HEK293 (cell line): ENCODE data around the gene MIEN1.
A peak's percentile ranks its signal among the peaks of the same experiment; 100 is the strongest.

ENCODE experiments used
- GLI4 ChIP-seq: fragments of 450-650 bp; formaldehyde crosslinking; IDR thresholded peaks from 2 replicates; pipeline ENCODE4 v1.5.1; 2016; ENCODE audit warnings: missing biosample characterization, missing genetic modification characterization
- HIC1 ChIP-seq: fragments of 450-650 bp; formaldehyde crosslinking; IDR thresholded peaks from 2 replicates; pipeline ENCODE4 v1.5.1; 2016; ENCODE audit warnings: missing biosample characterization, missing genetic modification characterization
- KLF17 ChIP-seq: fragments of 450-650 bp; formaldehyde crosslinking; IDR thresholded peaks from 2 replicates; pipeline ENCODE4 v1.5.1; 2016; ENCODE audit warnings: missing biosample characterization, missing genetic modification characterization
- MEIS1 ChIP-seq: sonication (generic); formaldehyde crosslinking; IDR thresholded peaks from 2 replicates; pipeline ENCODE4 v1.8.1; 2022; ENCODE audit warnings: missing genetic modification reagents, mild to moderate bottlenecking, borderline replicate concordance
- OSR2 ChIP-seq: fragments of 450-650 bp; formaldehyde crosslinking; IDR thresholded peaks from 2 replicates; pipeline ENCODE4 v1.5.1; 2016; ENCODE audit warnings: missing biosample characterization, missing genetic modification characterization
- PRDM10 ChIP-seq: fragments of 450-650 bp; formaldehyde crosslinking; IDR thresholded peaks from 2 replicates; pipeline ENCODE4 v1.5.1; 2016; ENCODE audit warnings: missing biosample characterization, missing genetic modification characterization
- REST ChIP-seq: fragments of 450-650 bp; formaldehyde crosslinking; IDR thresholded peaks from 2 replicates; pipeline ENCODE4 v1.5.1; 2016; ENCODE audit warnings: missing biosample characterization, missing genetic modification characterization
- SETDB1 ChIP-seq: IDR thresholded peaks from one replicate; pipeline ENCODE4 v1.6.1; 2017; ENCODE audit warnings: mild to moderate bottlenecking, low read length, moderate library complexity, mixed read lengths; ENCODE audit not compliant: insufficient read length
- SP3 ChIP-seq: fragments of 450-650 bp; formaldehyde crosslinking; IDR thresholded peaks from 2 replicates; pipeline ENCODE4 v1.5.1; 2016; ENCODE audit warnings: missing biosample characterization, missing genetic modification characterization
- ZBTB11 ChIP-seq: fragments of 450-650 bp; formaldehyde crosslinking; conservative IDR thresholded peaks from 2 replicates; pipeline ENCODE4 v1.5.1; 2016; ENCODE audit warnings: low read depth, missing biosample characterization, missing genetic modification characterization
- ZBTB17 ChIP-seq: fragments of 450-650 bp; formaldehyde crosslinking; IDR thresholded peaks from 2 replicates; pipeline ENCODE4 v1.5.1; 2016; ENCODE audit warnings: missing biosample characterization, missing genetic modification characterization
- ZBTB21 ChIP-seq: fragments of 450-650 bp; formaldehyde crosslinking; IDR thresholded peaks from 2 replicates; pipeline ENCODE4 v1.5.1; 2017; ENCODE audit warnings: missing biosample characterization, missing genetic modification characterization
- ZBTB26 ChIP-seq: fragments of 450-650 bp; formaldehyde crosslinking; optimal IDR thresholded peaks from 2 replicates; pipeline ENCODE3; 2016; ENCODE audit warnings: missing biosample characterization, mild to moderate bottlenecking, missing genetic modification characterization
- ZBTB7A ChIP-seq: fragments of 450-650 bp; formaldehyde crosslinking; IDR thresholded peaks from 2 replicates; pipeline ENCODE4 v1.5.1; 2016; ENCODE audit warnings: low read depth, missing biosample characterization, missing genetic modification characterization
- ZNF16 ChIP-seq: fragments of 450-650 bp; formaldehyde crosslinking; IDR thresholded peaks from 2 replicates; pipeline ENCODE4 v1.5.1; 2016; ENCODE audit warnings: low read depth, missing biosample characterization, missing genetic modification characterization
- ZNF24 ChIP-seq: fragments of 450-650 bp; formaldehyde crosslinking; IDR thresholded peaks from 2 replicates; pipeline ENCODE4 v1.5.1; 2016; ENCODE audit warnings: missing biosample characterization, missing genetic modification characterization
- ZNF366 ChIP-seq: fragments of 450-650 bp; formaldehyde crosslinking; conservative IDR thresholded peaks from 2 replicates; pipeline ENCODE4 v1.5.1; 2016; ENCODE audit warnings: missing biosample characterization, missing genetic modification characterization
- ZNF514 ChIP-seq: fragments of 450-650 bp; formaldehyde crosslinking; IDR thresholded peaks from 2 replicates; pipeline ENCODE4 v1.5.1; 2016; ENCODE audit warnings: missing biosample characterization, missing genetic modification characterization
- ZNF530 ChIP-seq: fragments of 450-650 bp; formaldehyde crosslinking; IDR thresholded peaks from 2 replicates; pipeline ENCODE4 v1.5.1; 2016; ENCODE audit warnings: low read depth, missing biosample characterization, missing genetic modification characterization
- ZNF548 ChIP-seq: fragments of 450-650 bp; formaldehyde crosslinking; IDR thresholded peaks from 2 replicates; pipeline ENCODE4 v1.5.1; 2016; ENCODE audit warnings: missing biosample characterization, missing genetic modification characterization
- ZNF654 ChIP-seq: fragments of 450-650 bp; formaldehyde crosslinking; IDR thresholded peaks from 2 replicates; pipeline ENCODE4 v1.5.1; 2016; ENCODE audit warnings: low read depth, missing biosample characterization, missing genetic modification characterization
- ZSCAN16 ChIP-seq: fragments of 450-650 bp; formaldehyde crosslinking; IDR thresholded peaks from 2 replicates; pipeline ENCODE4 v1.5.1; 2016; ENCODE audit warnings: missing biosample characterization, missing genetic modification characterization
- ZSCAN4 ChIP-seq: fragments of 450-650 bp; formaldehyde crosslinking; IDR thresholded peaks from 2 replicates; pipeline ENCODE4 v1.5.1; 2017; ENCODE audit warnings: missing biosample characterization, missing genetic modification characterization

Gene MIEN1

GRCh38 chr17:39769974-39770587 is 39.7 kb upstream of the MIEN1 start (continued):
- TF ChIP-seq PRDM10 (tag by site-specific recombination) (peak; percentile 65), MEIS1 (CRISPR knock-in tag) (no peak), ZNF548 (no peak), SETDB1 (no peak), ZSCAN16 (tag by site-specific recombination) (peak; percentile 84; the same call in 1 of the 2 replicates), ZBTB17 (tag by site-specific recombination) (peak; percentile 74), ZNF16 (no peak), ZBTB11 (tag by site-specific recombination) (no peak), ZBTB26 (no peak), ZBTB21 (tag by site-specific recombination) (peak; percentile 70), ZNF654 (no peak), REST (tag by site-specific recombination) (peak; percentile 35; the same call in 1 of the 2 replicates), HIC1 (peak; percentile 98), SP3 (tag by site-specific recombination) (peak; percentile 64), ZSCAN4 (tag by site-specific recombination) (0 out of 2 replicates have a peak, but pooled peaks have one; percentile 13), KLF17 (tag by site-specific recombination) (peak; percentile 99), ZNF24 (tag by site-specific recombination) (peak; percentile 97), OSR2 (peak; percentile 99), ZNF514 (tag by site-specific recombination) (no peak), GLI4 (tag by site-specific recombination) (no peak), ZBTB7A (tag by site-specific recombination) (no peak), ZNF530 (no peak), ZNF366 (peak; percentile 99)
